Measurements from ENCODE around the gene TIMP2.
"Not testable (repeated sequence)": the region's sequence is repeated elsewhere in the genome, so short reads cannot be mapped to it uniquely, and the experiment has no call there.

Gene TIMP2

GRCh38 chr17:78946131-78946530 lies 20.9 kb upstream of the TIMP2 start:
- H3K27ac ChIP-seq, result no peak overlapping the region
- TF ChIP-seq ZFX (IDR thresholded peaks at IDR 0.05) (no peak), CTCF (conservative IDR thresholded peaks at IDR 0.05) (no peak)

- not testable (repeated sequence) for H3K27ac ChIP-seq
Measured at GRCh38 chr17:78945455-78945854, 20.3 kb upstream of the TIMP2 start.

- no peak overlapping the region for H3K27ac ChIP-seq
- TF ChIP-seq ZFX (IDR thresholded peaks at IDR 0.05), result no peak
Measured at GRCh38 chr17:78944956-78945355, 19.8 kb upstream of the TIMP2 start.

- no peak for TF ChIP-seq ZFX (IDR thresholded peaks at IDR 0.05)
- no peak for TF ChIP-seq CTCF (conservative IDR thresholded peaks at IDR 0.05)
- H3K27ac ChIP-seq, result no peak overlapping the region
Measured at GRCh38 chr17:78944026-78944425, 18.8 kb upstream of the TIMP2 start.

- no peak for TF ChIP-seq CTCF (conservative IDR thresholded peaks at IDR 0.05)
- no peak for TF ChIP-seq ZFX (IDR thresholded peaks at IDR 0.05)
- no peak overlapping the region for H3K27ac ChIP-seq
Measured at GRCh38 chr17:78940708-78941107, 15.5 kb upstream of the TIMP2 start.

- H3K27ac ChIP-seq, result no peak overlapping the region
- TF ChIP-seq ZFX (IDR thresholded peaks at IDR 0.05) (no peak), CTCF (conservative IDR thresholded peaks at IDR 0.05) (no peak)
Measured at GRCh38 chr17:78940258-78940657, 15.1 kb upstream of the TIMP2 start.

GRCh38 chr17:78939615-78940014 lies 14.4 kb upstream of the TIMP2 start:
- TF ChIP-seq ZFX (IDR thresholded peaks at IDR 0.05), result no peak
- no peak overlapping the region for H3K27ac ChIP-seq

- no peak for TF ChIP-seq ZFX (IDR thresholded peaks at IDR 0.05)
- no peak for TF ChIP-seq CTCF (conservative IDR thresholded peaks at IDR 0.05)
- H3K27ac ChIP-seq, result no peak overlapping the region
Measured at GRCh38 chr17:78937561-78937960, 12.4 kb upstream of the TIMP2 start.

GRCh38 chr17:78935419-78936323 lies 10.5 kb upstream of the TIMP2 start:
- TF ChIP-seq CTCF (conservative IDR thresholded peaks at IDR 0.05) (no peak), ZFX (IDR thresholded peaks at IDR 0.05) (no peak)
- H3K27ac ChIP-seq, result peak overlapping the region; percentile 78

Measured in C4-2B (cell line).